CD4-positive, alpha-beta memory T cell (primary cell): ENCODE measurements around the gene PEX14. TPM values are rescaled to one million over a fixed set of nuclear protein-coding genes. Genes with fewer than 3 reads are reported as not detected.

ENCODE experiments used
- CTCF ChIA-PET: fragments of 350-600 bp; sonication (Branson Sonifier 250); formaldehyde crosslinking; loops from one replicate; lab custom pipeline; 2021; ENCODE audit warnings: inconsistent platforms; ENCODE audit not compliant: partially characterized antibody; lab: Charles Lee
- POLR2A ChIA-PET: fragments of 350-600 bp; sonication (Branson Sonifier 250); formaldehyde crosslinking; loops from one replicate; lab custom pipeline; 2021; ENCODE audit not compliant: partially characterized antibody; lab: Charles Lee
- DNase-seq, 5 donors: peaks; one replicate each; pipeline versions ENCODE4 v3.0.0 to v3.0.0-alpha.2; 2020 to 2022; ENCODE audit warnings: mixed read lengths in 1 of 5
- H3K27ac ChIP-seq: one replicate; pipeline ENCODE4 v1.7.0; 2013; ENCODE audit warnings: low read depth, low read length
- H3K27me3 ChIP-seq: 2 replicates; pipeline ENCODE4 v1.7.0; 2013; ENCODE audit warnings: mild to moderate bottlenecking, low read length, moderate library complexity; ENCODE audit not compliant: insufficient read depth
- H3K36me3 ChIP-seq: 2 replicates; pipeline ENCODE4 v1.7.0; 2013; ENCODE audit warnings: mild to moderate bottlenecking, low read length, moderate library complexity; ENCODE audit not compliant: insufficient read depth
- H3K4me1 ChIP-seq: 2 replicates; pipeline ENCODE4 v1.7.0; 2013; ENCODE audit warnings: mild to moderate bottlenecking, low read length, moderate library complexity; ENCODE audit not compliant: insufficient read depth
- H3K4me3 ChIP-seq, 2 donors: one replicate each; pipeline ENCODE4 v1.7.0; 2013; ENCODE audit warnings: low read length in 2 of 2, mild to moderate bottlenecking in 1 of 2
- H3K9me3 ChIP-seq, 2 donors: one replicate each; pipeline ENCODE4 v1.7.0; 2013; ENCODE audit warnings: low read length in 2 of 2, control low read depth in 1 of 2; ENCODE audit not compliant: control insufficient read depth in 1 of 2
- H3K27ac Mint-ChIP-seq, 7 donors: one replicate each; pipeline ENCODE4 v1.8.0; 2020 to 2021; ENCODE audit warnings: mixed read lengths in 7 of 7, mild to moderate bottlenecking in 6 of 7, inconsistent platforms in 3 of 7, moderate library complexity in 3 of 7
- H3K27me3 Mint-ChIP-seq, 2 donors: one replicate each; pipeline ENCODE4 v1.8.0; 2020 to 2021; ENCODE audit warnings: mixed read lengths in 2 of 2
- H3K36me3 Mint-ChIP-seq, 2 donors: one replicate each; pipeline ENCODE4 v1.8.0; 2020 to 2021; ENCODE audit warnings: mixed read lengths in 2 of 2, inconsistent platforms in 1 of 2, mild to moderate bottlenecking in 1 of 2
- H3K4me1 Mint-ChIP-seq, 4 donors: one replicate each; pipeline ENCODE4 v1.8.0; 2020 to 2021; ENCODE audit warnings: mixed read lengths in 4 of 4, mild to moderate bottlenecking in 1 of 4
- H3K4me3 Mint-ChIP-seq, 8 donors: one replicate each; pipeline ENCODE4 v1.8.0; 2020 to 2021; ENCODE audit warnings: mixed read lengths in 8 of 8, mild to moderate bottlenecking in 7 of 8, moderate library complexity in 6 of 8, inconsistent platforms in 3 of 8
- H3K9me3 Mint-ChIP-seq, 8 donors: one replicate each; pipeline ENCODE4 v1.8.0; 2020 to 2021; ENCODE audit warnings: mixed read lengths in 8 of 8, mild to moderate bottlenecking in 5 of 8, inconsistent platforms in 3 of 8, moderate library complexity in 1 of 8
- intact Hi-C: fragments of 100-400 bp; cut with micrococcal nuclease; formaldehyde crosslinking; loops from one replicate; pipeline ENCODE4 v1.15.1; 2023
- polyA plus RNA-seq, 2 donors: library from polyadenylated mRNA; unstranded; fragments of 300-500 nt; fragmentation: Illumina TruSeq; gene quantifications; one replicate each; pipeline ENCODE4 v1.2.3, GENCODE V29; 2021
- total RNA-seq, 2 experiments: library from RNA; stranded (reverse); gene quantifications; one replicate each; pipeline ENCODE4 v1.2.3, GENCODE V29; 2021

Gene PEX14
- total and polyA plus RNA-seq, 4 experiments from 2014 or later: 3.1 to 16.1 (median 9.9) TPM

GRCh38 chr1:10677491-10678391 is 203.0 kb downstream of the PEX14 start:
- peaks cover 3 to 19% (median 5%) of the 10 kb centered on the region in 4 donors for H3K4me1 Mint-ChIP-seq

GRCh38 chr1:10678402-10678801 is 203.7 kb downstream of the PEX14 start:
- no peak overlapping the region for H3K27ac Mint-ChIP-seq
- POLR2A ChIA-PET: no interaction called here

More at GRCh38 chr1:10677491-10678391, 203.0 kb downstream of the PEX14 start:
- no peaks in the 10 kb centered on the region for H3K36me3 Mint-ChIP-seq
- no peaks in the 10 kb centered on the region for H3K9me3 Mint-ChIP-seq
- DNase-seq: no peak
- Histone ChIP-seq H3K4me3 (no peak overlapping the region), H3K4me1 (no peaks in the 10 kb centered on the region), H3K27me3 (no peaks in the 10 kb centered on the region), H3K9me3 (no peaks in the 10 kb centered on the region), H3K27ac (no peak overlapping the region), H3K36me3 (no peaks in the 10 kb centered on the region)
- CTCF ChIA-PET: no interaction called here
- POLR2A ChIA-PET: no interaction called here
- peak overlapping the region in 2 of 7 donors; percentile 17 to 60 for H3K27ac Mint-ChIP-seq
- no peak overlapping the region for H3K4me3 Mint-ChIP-seq
- H3K27me3 Mint-ChIP-seq: no peaks in the 10 kb centered on the region
- intact Hi-C loops: no loop called here

GRCh38 chr1:10678852-10679251 is 204.1 kb downstream of the PEX14 start:
- no peaks in the 10 kb centered on the region for H3K4me1 ChIP-seq
- Mint-ChIP-seq H3K27me3 (no peaks in the 10 kb centered on the region), H3K36me3 (no peaks in the 10 kb centered on the region), H3K27ac (no peak overlapping the region), H3K4me3 (no peak overlapping the region), H3K4me1 (peaks cover 5 to 23% (median 6%) of the 10 kb centered on the region in 4 donors), H3K9me3 (no peaks in the 10 kb centered on the region)
- H3K9me3 ChIP-seq: no peaks in the 10 kb centered on the region
- H3K27ac ChIP-seq: no peak overlapping the region
- ChIA-PET CTCF (no interaction called here), POLR2A (no interaction called here)
- no peak for DNase-seq
- no peak overlapping the region for H3K4me3 ChIP-seq
- H3K36me3 ChIP-seq: no peaks in the 10 kb centered on the region
- intact Hi-C loops: no loop called here
- no peaks in the 10 kb centered on the region for H3K27me3 ChIP-seq

More at GRCh38 chr1:10678402-10678801, 203.7 kb downstream of the PEX14 start:
- H3K4me1 ChIP-seq: no peaks in the 10 kb centered on the region
- no peaks in the 10 kb centered on the region for H3K9me3 Mint-ChIP-seq
- H3K36me3 Mint-ChIP-seq: no peaks in the 10 kb centered on the region
- no peaks in the 10 kb centered on the region for H3K27me3 ChIP-seq
- H3K4me3 ChIP-seq: no peak overlapping the region
- H3K4me3 Mint-ChIP-seq: no peak overlapping the region
- no peak overlapping the region for H3K27ac ChIP-seq
- no peaks in the 10 kb centered on the region for H3K36me3 ChIP-seq
- no peaks in the 10 kb centered on the region for H3K27me3 Mint-ChIP-seq
- CTCF ChIA-PET: no interaction called here
- intact Hi-C loops: no loop called here
- DNase-seq: no peak
- H3K9me3 ChIP-seq: no peaks in the 10 kb centered on the region
- H3K4me1 Mint-ChIP-seq: peaks cover 4 to 21% (median 5%) of the 10 kb centered on the region in 4 donors

DNA sequence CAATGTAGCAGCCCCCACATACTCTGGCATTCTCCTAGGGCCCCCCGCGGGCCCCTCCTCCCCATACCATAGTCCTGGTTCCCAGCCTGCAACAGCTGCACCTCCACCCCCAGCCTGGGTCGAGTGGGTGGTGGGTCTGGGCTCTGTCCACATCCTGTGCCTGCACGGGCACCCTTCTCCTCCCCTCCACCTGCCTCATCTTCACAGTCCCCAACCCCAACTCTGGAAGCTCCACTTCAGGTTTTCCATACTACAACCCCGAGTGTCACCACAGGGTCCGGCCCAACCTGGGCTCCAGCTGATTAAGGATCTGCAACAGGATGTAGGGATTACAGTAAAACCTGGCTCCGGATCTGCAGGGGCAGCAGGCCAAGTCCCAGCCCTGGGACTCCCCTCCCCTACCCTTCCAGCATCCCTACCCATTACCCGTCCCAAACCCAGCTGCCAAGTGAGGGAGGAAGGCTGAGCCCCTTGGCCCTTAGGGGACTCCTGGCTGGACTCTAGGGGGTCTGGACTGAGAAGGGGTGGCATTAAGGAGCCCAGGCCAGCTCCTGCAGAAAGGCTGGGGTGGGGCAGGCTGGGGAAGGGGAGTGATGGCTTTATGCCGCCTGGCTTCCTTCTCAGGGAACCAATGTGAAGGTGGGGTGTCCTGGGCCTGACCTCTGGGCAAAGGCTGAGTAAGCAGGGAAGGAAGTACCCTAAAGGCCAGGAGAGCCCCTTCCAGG is 204.9 kb downstream of the PEX14 start:
- no peaks in the 10 kb centered on the region for H3K36me3 ChIP-seq

More for the DNA sequence above, 204.9 kb downstream of the PEX14 start:
- CTCF ChIA-PET: no interaction called here
- Histone ChIP-seq H3K4me3 (no peak overlapping the region), H3K27ac (no peak overlapping the region), H3K27me3 (no peaks in the 10 kb centered on the region), H3K9me3 (no peaks in the 10 kb centered on the region), H3K4me1 (no peaks in the 10 kb centered on the region)
- Mint-ChIP-seq H3K9me3 (no peaks in the 10 kb centered on the region), H3K4me1 (peaks cover 5 to 23% (median 6%) of the 10 kb centered on the region in 4 donors), H3K27ac (peak overlapping the region in 2 of 7 donors; percentile 70 to 72), H3K4me3 (no peak overlapping the region), H3K36me3 (peaks cover 0 to under 1% of the 10 kb centered on the region in 2 donors), H3K27me3 (no peaks in the 10 kb centered on the region)
- DNase-seq: no peak
- POLR2A ChIA-PET: no interaction called here
- intact Hi-C loops: no loop called here

Other genes starting within 250 kb of the PEX14 start
- 10 to 100 TPM; 32.8 to 37.0 TPM for gene PGD, start 75.9 kb upstream of the PEX14 start, total RNA-seq
- gene PGD, start 75.9 kb upstream of the PEX14 start, polyA plus RNA-seq: 10 to 100 TPM; 36.2 to 37.3 TPM
- 1 to 10 TPM; 7.2 to 7.9 TPM for gene CENPS, start 44.5 kb upstream of the PEX14 start, total RNA-seq
- gene CENPS, start 44.5 kb upstream of the PEX14 start, polyA plus RNA-seq: 10 to 100 TPM in 1 of 2 donors, 1 to 10 TPM in 1; 6.4 to 14.6 TPM
- gene CORT, start 24.9 kb upstream of the PEX14 start, total RNA-seq: not detected
- gene CORT, start 24.9 kb upstream of the PEX14 start, polyA plus RNA-seq: not detected
- gene DFFA, start 2.4 kb upstream of the PEX14 start, total RNA-seq: 10 to 100 TPM; 22.4 to 25.3 TPM
- gene DFFA, start 2.4 kb upstream of the PEX14 start, polyA plus RNA-seq: 10 to 100 TPM; 15.4 to 30.8 TPM